ENCODE results near the gene KIRREL3.

KIRREL3 gene

GRCh38 chr11:126791446-126791845, 209.1 kb downstream of the KIRREL3 start:
- no peak for TF ChIP-seq CTCF (conservative IDR thresholded peaks at IDR 0.05; ENCODE audit: control insufficient read depth, insufficient read depth, low read depth, low read length)
- H3K4me3 ChIP-seq (ENCODE audit: control insufficient read depth, low read depth, low read length), result no peak overlapping the region
- DNase-seq (ENCODE audit: low read depth), result no peak

GRCh38 chr11:126790550-126791081, 210.0 kb downstream of the KIRREL3 start:
- TF ChIP-seq CTCF (conservative IDR thresholded peaks at IDR 0.05; ENCODE audit: control insufficient read depth, insufficient read depth, low read depth, low read length), result peak; percentile 5
- DNase-seq (ENCODE audit: low read depth), result peak; percentile 85
- H3K4me3 ChIP-seq (ENCODE audit: control insufficient read depth, low read depth, low read length), result no peak overlapping the region

GRCh38 chr11:126782810-126783209, 217.8 kb downstream of the KIRREL3 start:
- no peak for TF ChIP-seq CTCF (conservative IDR thresholded peaks at IDR 0.05; ENCODE audit: control insufficient read depth, insufficient read depth, low read depth, low read length)
- no peak for DNase-seq (ENCODE audit: low read depth)
- no peak overlapping the region for H3K4me3 ChIP-seq (ENCODE audit: control insufficient read depth, low read depth, low read length)

GRCh38 chr11:126781942-126782341, 218.6 kb downstream of the KIRREL3 start:
- TF ChIP-seq CTCF (conservative IDR thresholded peaks at IDR 0.05; ENCODE audit: control insufficient read depth, insufficient read depth, low read depth, low read length), result no peak
- no peak overlapping the region for H3K4me3 ChIP-seq (ENCODE audit: control insufficient read depth, low read depth, low read length)
- no peak for DNase-seq (ENCODE audit: low read depth)

GRCh38 chr11:126776119-126776518, 224.5 kb downstream of the KIRREL3 start:
- H3K4me3 ChIP-seq (ENCODE audit: control insufficient read depth, low read depth, low read length), result no peak overlapping the region
- no peak for TF ChIP-seq CTCF (conservative IDR thresholded peaks at IDR 0.05; ENCODE audit: control insufficient read depth, insufficient read depth, low read depth, low read length)
- no peak for DNase-seq (ENCODE audit: low read depth)

- no peak for TF ChIP-seq CTCF (conservative IDR thresholded peaks at IDR 0.05; ENCODE audit: control insufficient read depth, insufficient read depth, low read depth, low read length)
- DNase-seq (ENCODE audit: low read depth), result no peak
- H3K4me3 ChIP-seq (ENCODE audit: control insufficient read depth, low read depth, low read length), result no peak overlapping the region
Measured at GRCh38 chr11:126772267-126772666, 228.3 kb downstream of the KIRREL3 start.

- no peak for TF ChIP-seq CTCF (conservative IDR thresholded peaks at IDR 0.05; ENCODE audit: control insufficient read depth, insufficient read depth, low read depth, low read length)
- H3K4me3 ChIP-seq (ENCODE audit: control insufficient read depth, low read depth, low read length), result no peak overlapping the region
- DNase-seq (ENCODE audit: low read depth), result no peak
Measured at GRCh38 chr11:126768702-126769101, 231.9 kb downstream of the KIRREL3 start.
